OCI-LY7 (cell line): Measurements from ENCODE around the gene RIC1.
"Not testable (repeated sequence)": the region's sequence is repeated elsewhere in the genome, so short reads cannot be mapped to it uniquely, and the experiment has no call there.

Source experiments
- CTCF ChIP-seq: fragments of 200-600 bp; sonication (generic); conservative IDR thresholded peaks from 2 replicates; pipeline ENCODE4 v1.5.1; 2014; ENCODE audit warnings: mild to moderate bottlenecking, antibody characterized with exemption, low read length, moderate library complexity, mixed read lengths
- EZH2phosphoT487 ChIP-seq: fragments of 200-600 bp; sonication (generic); IDR thresholded peaks from 2 replicates; pipeline ENCODE4 v1.6.1; 2018; ENCODE audit warnings: low read depth, borderline replicate concordance, mild to moderate bottlenecking, mixed run types, antibody characterized with exemption, low read length, moderate library complexity, mixed read lengths

- not testable (repeated sequence) for TF ChIP-seq CTCF, EZH2phosphoT487
These were observed 171.5 kb downstream of the RIC1 start for GRCh38 chr9:5800378-5800777.
